Measurements from ENCODE around the gene CDC42EP4. TPM values are rescaled to one million over a fixed set of nuclear protein-coding genes. Genes with fewer than 3 reads are reported as not detected.

CDC42EP4 gene
- total and polyA plus RNA-seq, 10 of the 15 experiments (the other 5 are each of a cell fraction or from before 2014, with no cell fraction given), result 0.05 to 7.1 (median 2.7) TPM

DNA sequence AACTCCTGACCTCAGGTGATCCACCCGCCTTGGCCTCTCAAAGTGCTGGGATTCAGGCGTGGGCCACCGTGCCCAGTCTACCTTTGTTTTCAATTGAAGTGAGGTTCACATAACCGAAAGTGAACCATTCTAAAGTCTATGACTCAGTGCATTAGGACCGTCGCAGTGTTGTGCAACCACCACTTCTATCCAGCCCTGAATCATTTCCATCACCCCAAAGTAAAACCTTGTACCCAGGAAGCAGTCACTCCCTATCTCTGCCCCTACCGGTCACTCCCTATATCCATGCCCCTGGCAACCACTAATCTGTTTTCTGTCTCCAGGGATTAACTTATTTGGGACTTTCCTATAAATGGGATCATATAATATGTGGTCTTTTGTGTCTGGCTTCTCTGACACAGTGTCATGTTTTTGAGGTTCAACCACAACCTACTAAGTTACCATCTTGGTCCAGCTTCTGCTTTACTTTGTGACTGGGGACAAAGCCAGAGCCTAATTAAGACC is 28.3 kb upstream of the CDC42EP4 start:
- intact Hi-C loops (cut with micrococcal nuclease; ENCODE audit: unreplicated experiment) (loop anchor here (2.0 kb wide), 1 partner anchor 23 kb away; no protein-coding TSS in a partner anchor), in situ Hi-C loops (cut with MboI) (no loop called here)
- 19% methylated on average over 7 of the region's 7 CpGs for WGBS (ENCODE audit: insufficient coverage, insufficient replicate concordance, low lambda C conversion rate, missing lambda C conversion rate)
- Histone ChIP-seq H3K4me1 (ENCODE audit: control insufficient read depth, insufficient read depth, low read length) (no peaks in the 10 kb centered on the region), H3K9me3 (replicated peaks; ENCODE audit: control insufficient read depth, insufficient read depth, low read length) (no peaks in the 10 kb centered on the region), H3K4me3 (no peak overlapping the region), H3K79me2 (ENCODE audit: control insufficient read depth, insufficient read depth, low read length) (no peaks in the 10 kb centered on the region), H3K36me3 (ENCODE audit: control insufficient read depth in 2 of 2, insufficient read depth in 2 of 2, low read length in 1 of 2) (no peaks in the 10 kb centered on the region), H3K27me3 (replicated peaks in 1 of 2; ENCODE audit: control insufficient read depth in 2 of 2, insufficient read depth in 2 of 2, low read length in 1 of 2) (no peaks in the 10 kb centered on the region), H3K27ac (ENCODE audit: control insufficient read depth, insufficient read depth) (no peak overlapping the region), H2AFZ (ENCODE audit: control insufficient read depth, low read depth, low read length) (no peak overlapping the region), H3K9ac (ENCODE audit: control insufficient read depth, insufficient read depth, low read length) (no peak overlapping the region), H3K4me2 (ENCODE audit: control insufficient read depth, insufficient read depth) (no peak overlapping the region), H4K20me1 (ENCODE audit: control insufficient read depth, insufficient read depth) (no peaks in the 10 kb centered on the region)
- RAD21 ChIA-PET (ENCODE audit: unreplicated experiment), result interaction anchor here (0.9 to 1.5 kb wide), 6 partner anchors 23 to 57 kb away, joined by 3 to 5 read pairs (median 4); no protein-coding TSS in a partner anchor
- DNase-seq (ENCODE audit: low read depth, low spot score) (peak; percentile 42), FAIRE-seq (no peak), ATAC-seq (peak; percentile 71)
- CTCF ChIA-PET, result interaction anchor here (1.1 to 6.1 kb wide), 3 partner anchors 29 to 85 kb away, joined by 3 to 39 read pairs (median 3); no protein-coding TSS in a partner anchor
- no TSS peak for BruUV-seq (replicated peaks)
- POLR2A ChIA-PET, result interaction anchor here (0.5 kb wide), 1 partner anchor 83 kb away, joined by 5 read pairs; no protein-coding TSS in a partner anchor
- SMC1A ChIA-PET (ENCODE audit: uncharacterized antibody, unreplicated experiment), result interaction anchor here (0.7 to 2.1 kb wide), 3 partner anchors 22 to 142 kb away, joined by 3 to 9 read pairs (median 4); no protein-coding TSS in a partner anchor
- TF ChIP-seq DPF2 (IDR thresholded peaks at IDR 0.05) (peak; percentile 77), SMC3 (IDR thresholded peaks at IDR 0.05; ENCODE audit: borderline replicate concordance, low read length) (no peak), BCL11A (IDR thresholded peaks at IDR 0.05; ENCODE audit: low read depth, low read length) (peak; percentile 49; the same call in 1 of the 2 replicates), BHLHE40 (IDR thresholded peaks at IDR 0.05; ENCODE audit: borderline replicate concordance in 1 of 2, low read depth in 2 of 2, low read length in 1 of 2) (peak in 1 of 2 experiments; percentile 51; a peak in 2 of 4 replicates), JUNB (IDR thresholded peaks at IDR 0.05) (no peak), NR2C1 (IDR thresholded peaks at IDR 0.05) (0 out of 2 replicates have a peak, but pooled peaks have one; percentile 32), MEF2B (IDR thresholded peaks at IDR 0.05; ENCODE audit: partially characterized antibody, poor library complexity, severe bottlenecking) (peak; percentile 66), NBN (IDR thresholded peaks at IDR 0.05) (peak; percentile 56; the same call in 1 of the 2 replicates), ZNF622 (IDR thresholded peaks at IDR 0.05) (no peak), ZNF24 (IDR thresholded peaks at IDR 0.05) (0 out of 2 replicates have a peak, but pooled peaks have one; percentile 17), IRF4 (IDR thresholded peaks at IDR 0.05; ENCODE audit: low read depth, low read length) (no peak), IKZF1 (conservative IDR thresholded peaks at IDR 0.05) (peak; percentile 82), IKZF2 (IDR thresholded peaks at IDR 0.05) (peak; percentile 84 to 88), CEBPB (IDR thresholded peaks at IDR 0.05; ENCODE audit: borderline replicate concordance in 1 of 2, low read depth in 2 of 2, low read length in 2 of 2) (peak in 1 of 2 experiments; percentile 86; a peak in 1 of 4 replicates), JUND (IDR thresholded peaks at IDR 0.05; ENCODE audit: low read depth, low read length) (no peak), MTA2 (IDR thresholded peaks at IDR 0.05; ENCODE audit: low read depth) (peak; percentile 77), ATF7 (IDR thresholded peaks at IDR 0.05; ENCODE audit: low read depth) (peak; percentile 61), TBL1XR1 (IDR thresholded peaks at IDR 0.05; ENCODE audit: low read depth, low read length) (no peak), ETV6 (conservative IDR thresholded peaks at IDR 0.05 in 1 of 2, IDR thresholded peaks at IDR 0.05 in 1 of 2; ENCODE audit: borderline replicate concordance in 1 of 2, low read depth in 1 of 2) (no peak), NR2F1 (conservative IDR thresholded peaks at IDR 0.05) (peak; percentile 67; the same call in 1 of the 2 replicates)
- TF ChIP-seq, protein P1, sequence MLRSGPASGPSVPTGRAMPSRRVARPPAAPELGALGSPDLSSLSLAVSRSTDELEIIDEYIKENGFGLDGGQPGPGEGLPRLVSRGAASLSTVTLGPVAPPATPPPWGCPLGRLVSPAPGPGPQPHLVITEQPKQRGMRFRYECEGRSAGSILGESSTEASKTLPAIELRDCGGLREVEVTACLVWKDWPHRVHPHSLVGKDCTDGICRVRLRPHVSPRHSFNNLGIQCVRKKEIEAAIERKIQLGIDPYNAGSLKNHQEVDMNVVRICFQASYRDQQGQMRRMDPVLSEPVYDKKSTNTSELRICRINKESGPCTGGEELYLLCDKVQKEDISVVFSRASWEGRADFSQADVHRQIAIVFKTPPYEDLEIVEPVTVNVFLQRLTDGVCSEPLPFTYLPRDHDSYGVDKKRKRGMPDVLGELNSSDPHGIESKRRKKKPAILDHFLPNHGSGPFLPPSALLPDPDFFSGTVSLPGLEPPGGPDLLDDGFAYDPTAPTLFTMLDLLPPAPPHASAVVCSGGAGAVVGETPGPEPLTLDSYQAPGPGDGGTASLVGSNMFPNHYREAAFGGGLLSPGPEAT (IDR thresholded peaks at IDR 0.05; ENCODE audit: low read depth), result peak; percentile 83
- TF ChIP-seq, protein P2, sequence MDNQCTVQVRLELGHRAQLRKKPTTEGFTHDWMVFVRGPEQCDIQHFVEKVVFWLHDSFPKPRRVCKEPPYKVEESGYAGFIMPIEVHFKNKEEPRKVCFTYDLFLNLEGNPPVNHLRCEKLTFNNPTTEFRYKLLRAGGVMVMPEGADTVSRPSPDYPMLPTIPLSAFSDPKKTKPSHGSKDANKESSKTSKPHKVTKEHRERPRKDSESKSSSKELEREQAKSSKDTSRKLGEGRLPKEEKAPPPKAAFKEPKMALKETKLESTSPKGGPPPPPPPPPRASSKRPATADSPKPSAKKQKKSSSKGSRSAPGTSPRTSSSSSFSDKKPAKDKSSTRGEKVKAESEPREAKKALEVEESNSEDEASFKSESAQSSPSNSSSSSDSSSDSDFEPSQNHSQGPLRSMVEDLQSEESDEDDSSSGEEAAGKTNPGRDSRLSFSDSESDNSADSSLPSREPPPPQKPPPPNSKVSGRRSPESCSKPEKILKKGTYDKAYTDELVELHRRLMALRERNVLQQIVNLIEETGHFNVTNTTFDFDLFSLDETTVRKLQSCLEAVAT (IDR thresholded peaks at IDR 0.05), result 0 out of 2 replicates have a peak, but pooled peaks have one; percentile 38

Data from GM12878 (cell line).